H1 (cell line): ENCODE results near the gene PRR5. TPM values are rescaled to one million over a fixed set of nuclear protein-coding genes. Genes with fewer than 3 reads are reported as not detected.
A peak's percentile ranks its signal among the peaks of the same experiment; 100 is the strongest.

Source experiments
- BCL11A ChIP-seq, 2 experiments: IDR thresholded peaks; one replicate each; pipeline ENCODE4 v1.6.1; 2011; ENCODE audit warnings: low read depth in 2 of 2, low read length in 2 of 2, mild to moderate bottlenecking in 2 of 2
- CREB1 ChIP-seq: IDR thresholded peaks from 2 replicates; pipeline ENCODE4 v1.6.1; 2012; ENCODE audit warnings: inconsistent platforms
- CTBP2 ChIP-seq: IDR thresholded peaks from 2 replicates; pipeline ENCODE4 v1.7.0; 2011; ENCODE audit warnings: borderline replicate concordance, mild to moderate bottlenecking, moderate library complexity, mixed read lengths, low read length; ENCODE audit not compliant: insufficient read depth, insufficient read length
- CTCF ChIP-seq, 3 experiments: IDR thresholded peaks; 1 replicate in 2 of 3; 2 replicates in 1 of 3; pipeline versions ENCODE4 v1.5.1 to v1.6.1; 2011; ENCODE audit warnings: low read length in 3 of 3, mild to moderate bottlenecking in 3 of 3, inconsistent platforms in 2 of 3, low read depth in 1 of 3, moderate library complexity in 1 of 3; ENCODE audit not compliant: insufficient read depth in 1 of 3; ENCODE audit errors: control extremely low read depth in 1 of 3
- EGR1 ChIP-seq: IDR thresholded peaks from 2 replicates; pipeline ENCODE4 v1.6.1; 2011; ENCODE audit warnings: low read depth, low read length, borderline replicate concordance
- JUND ChIP-seq: IDR thresholded peaks from 2 replicates; pipeline ENCODE4 v1.6.1; 2011; ENCODE audit warnings: mild to moderate bottlenecking, improper control_type of control experiment, low read length
- KDM5A ChIP-seq: fragments of 200-600 bp; IDR thresholded peaks from 2 replicates; pipeline ENCODE4 v1.7.1; 2012; ENCODE audit warnings: mild to moderate bottlenecking, low read length, inconsistent platforms, mixed read lengths
- NRF1 ChIP-seq: IDR thresholded peaks from 2 replicates; pipeline ENCODE4 v1.6.1; 2011; ENCODE audit warnings: mild to moderate bottlenecking, low read depth, low read length, improper control_type of control experiment
- PHF8 ChIP-seq: fragments of 200-600 bp; sonication (generic); conservative IDR thresholded peaks from 2 replicates; pipeline ENCODE4 v1.7.1; 2012; ENCODE audit warnings: low read depth, mild to moderate bottlenecking, inconsistent platforms, low read length, moderate library complexity
- POLR2AphosphoS5 ChIP-seq: IDR thresholded peaks from 2 replicates; pipeline ENCODE4 v1.6.1; 2011; ENCODE audit warnings: low read depth, low read length
- RAD21 ChIP-seq, 2 experiments: IDR thresholded peaks in 1 of 2; conservative IDR thresholded peaks in 1 of 2; 2 replicates each; pipeline ENCODE4 v1.6.1; 2011; ENCODE audit warnings: low read depth in 2 of 2, low read length in 2 of 2, improper control_type of control experiment in 1 of 2, inconsistent platforms in 1 of 2, mild to moderate bottlenecking in 1 of 2, moderate library complexity in 1 of 2
- RXRA ChIP-seq: IDR thresholded peaks from 2 replicates; pipeline ENCODE4 v1.6.1; 2011; ENCODE audit warnings: low read depth, mild to moderate bottlenecking, low read length, moderate library complexity; ENCODE audit not compliant: insufficient read depth
- SIX5 ChIP-seq: IDR thresholded peaks from 2 replicates; pipeline ENCODE4 v1.6.1; 2011; ENCODE audit warnings: mild to moderate bottlenecking, low read depth, low read length
- TAF7 ChIP-seq: optimal IDR thresholded peaks from 2 replicates; pipeline ENCODE3; 2011; ENCODE audit warnings: low read depth, mild to moderate bottlenecking, inconsistent platforms, low read length, moderate library complexity, borderline replicate concordance
- USF2 ChIP-seq: IDR thresholded peaks from 2 replicates; pipeline ENCODE4 v1.6.1; 2011; ENCODE audit warnings: low read length, improper control_type of control experiment
- YY1 ChIP-seq: IDR thresholded peaks from 2 replicates; pipeline ENCODE4 v1.6.1; 2011; ENCODE audit warnings: low read depth, mild to moderate bottlenecking, low read length
- polyA plus RNA-seq, 7 experiments: library from polyadenylated mRNA; depleted of rRNA in 3 of 7; stranded (reverse) in 5 of 7; unstranded in 2 of 7; fragments of >200 nt in 5 of 7; fragments of 200-250 nt in 2 of 7; gene quantifications; 1 replicate in 5 of 7; 2 replicates in 1 of 7; 4 replicates in 1 of 7; pipeline versions ENCODE4 v1.2.1 to v1.2.3, GENCODE V29; 2011 to 2013; ENCODE audit warnings: missing spikeins in 2 of 7, mixed read lengths in 2 of 7
- total RNA-seq: library from RNA; stranded (reverse); fragmentation: NEBNext Ultra II Directional; extraction: Animal tissue kit (Norgen Biotek cat#: 25700); gene quantifications from 2 replicates; pipeline ENCODE4 v1.2.1, GENCODE V29; 2021

PRR5 gene
- total and polyA plus RNA-seq, 2 of the 8 experiments (the other 6 are each of a cell fraction or from before 2014, with no cell fraction given) = 16.5 to 25.7 TPM

GRCh38 chr22:44668190-44668885 lies 33.7 kb upstream of the PRR5 start (continued):
- TF ChIP-seq EGR1 (no peak), KDM5A (no peak), RAD21 (IDR thresholded peaks at IDR 0.05 in 1 of 2, conservative IDR thresholded peaks at IDR 0.05 in 1 of 2; ENCODE audit: low read depth in 2 of 2, low read length in 2 of 2) (no peak; a peak in 1 of 4 replicates), YY1 (no peak), SIX5 (no peak), TAF7 (no peak), CTBP2 (no peak), RXRA (no peak), CTCF (IDR thresholded peaks at IDR 0.05; ENCODE audit: control extremely low read depth in 1 of 3, insufficient read depth in 1 of 3, low read depth in 1 of 3, low read length in 3 of 3) (peak; percentile 2 to 24 (median 5); a peak in 3 of 4 replicates), NRF1 (no peak), POLR2AphosphoS5 (no peak), JUND (no peak), USF2 (no peak), BCL11A (IDR thresholded peaks at IDR 0.05; ENCODE audit: low read depth in 2 of 2, low read length in 2 of 2) (no peak), CREB1 (0 out of 2 replicates have a peak, but pooled peaks have one; percentile 25), PHF8 (no peak)
